ENCODE measurements around the gene PDZRN3.

DNA sequence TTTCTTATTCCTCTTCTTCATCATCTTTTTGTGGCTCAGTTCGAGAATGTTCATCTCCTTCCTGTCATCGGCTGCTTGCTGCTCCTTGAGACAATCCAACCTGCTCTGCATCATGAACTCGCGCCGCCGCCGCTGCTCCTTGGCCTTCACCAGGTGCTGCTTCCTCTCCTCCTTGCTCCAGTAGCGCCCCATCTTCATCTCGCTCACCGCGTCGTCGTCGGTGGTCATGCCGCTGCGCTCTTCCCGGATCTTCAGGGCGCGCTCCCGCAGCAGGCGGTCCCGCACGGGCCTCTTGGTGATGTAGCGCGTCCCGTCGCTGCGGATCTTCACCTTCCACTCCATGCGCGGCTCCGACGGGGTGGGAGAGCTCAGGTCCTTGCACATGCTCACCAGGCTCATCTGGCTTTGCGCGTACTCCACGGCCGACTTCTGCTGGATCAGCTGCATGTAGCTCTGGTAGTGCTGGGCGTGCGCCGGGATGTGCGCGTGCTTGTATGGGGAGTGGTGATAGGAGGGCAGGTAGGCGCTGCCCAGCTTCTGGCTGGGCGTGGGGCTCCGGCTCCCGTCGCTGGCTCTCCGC lies 241.2 kb downstream of the PDZRN3 start:
- TF ChIP-seq REST (IDR thresholded peaks at IDR 0.05; ENCODE audit: insufficient replicate concordance, low read depth) (no peak), POLR2AphosphoS5 (IDR thresholded peaks at IDR 0.05; ENCODE audit: low read depth) (no peak)
- TF ChIP-seq, protein P1, sequence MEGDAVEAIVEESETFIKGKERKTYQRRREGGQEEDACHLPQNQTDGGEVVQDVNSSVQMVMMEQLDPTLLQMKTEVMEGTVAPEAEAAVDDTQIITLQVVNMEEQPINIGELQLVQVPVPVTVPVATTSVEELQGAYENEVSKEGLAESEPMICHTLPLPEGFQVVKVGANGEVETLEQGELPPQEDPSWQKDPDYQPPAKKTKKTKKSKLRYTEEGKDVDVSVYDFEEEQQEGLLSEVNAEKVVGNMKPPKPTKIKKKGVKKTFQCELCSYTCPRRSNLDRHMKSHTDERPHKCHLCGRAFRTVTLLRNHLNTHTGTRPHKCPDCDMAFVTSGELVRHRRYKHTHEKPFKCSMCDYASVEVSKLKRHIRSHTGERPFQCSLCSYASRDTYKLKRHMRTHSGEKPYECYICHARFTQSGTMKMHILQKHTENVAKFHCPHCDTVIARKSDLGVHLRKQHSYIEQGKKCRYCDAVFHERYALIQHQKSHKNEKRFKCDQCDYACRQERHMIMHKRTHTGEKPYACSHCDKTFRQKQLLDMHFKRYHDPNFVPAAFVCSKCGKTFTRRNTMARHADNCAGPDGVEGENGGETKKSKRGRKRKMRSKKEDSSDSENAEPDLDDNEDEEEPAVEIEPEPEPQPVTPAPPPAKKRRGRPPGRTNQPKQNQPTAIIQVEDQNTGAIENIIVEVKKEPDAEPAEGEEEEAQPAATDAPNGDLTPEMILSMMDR (IDR thresholded peaks at IDR 0.05; ENCODE audit: insufficient read depth, low read length): no peak
